Right atrium auricular region (tissue), 2 donors: ENCODE measurements around the gene PDZD2. TPM values are rescaled to one million over a fixed set of nuclear protein-coding genes. Genes with fewer than 3 reads are reported as not detected.

Experiments
- DNase-seq: peaks from one replicate; pipeline ENCODE4 v3.0.0-alpha.2; 2019; ENCODE audit warnings: low spot score
- H3K27ac ChIP-seq, 2 donors: fragments of 200-600 bp; sonication (generic); 1 replicate in 1 of 2; 2 replicates in 1 of 2; pipeline ENCODE4 v1.5.1; 2016 to 2019
- H3K27me3 ChIP-seq, 2 donors: fragments of 200-600 bp; sonication (generic); one replicate each; pipeline versions ENCODE4 v1.5.1 to v1.6.0; 2017 to 2019
- H3K36me3 ChIP-seq: fragments of 200-600 bp; sonication (generic); one replicate; pipeline ENCODE4 v1.5.1; 2016
- H3K4me1 ChIP-seq, 2 donors: fragments of 200-600 bp; sonication (generic); one replicate each; pipeline versions ENCODE4 v1.5.1 to v1.6.0; 2017 to 2019
- H3K4me3 ChIP-seq, 2 donors: fragments of 200-600 bp; sonication (generic); 1 replicate in 1 of 2; 2 replicates in 1 of 2; pipeline ENCODE4 v1.5.1; 2017 to 2019; ENCODE audit warnings: mild to moderate bottlenecking in 1 of 2, moderate library complexity in 1 of 2
- H3K9me3 ChIP-seq, 2 donors: fragments of 200-600 bp; sonication (generic); one replicate each; pipeline ENCODE4 v1.5.1; 2019
- CTCF ChIP-seq, 2 donors: fragments of 200-600 bp; sonication (generic); IDR thresholded peaks; one replicate each; pipeline ENCODE4 v1.5.1; 2019; ENCODE audit warnings: antibody characterized with exemption in 2 of 2
- total RNA-seq, 2 donors: library from RNA; depleted of rRNA; stranded (reverse); fragments of >200 nt; gene quantifications; one replicate each; pipeline ENCODE4 v1.1.0, GENCODE V29; 2016

Gene PDZD2
- total RNA-seq, 2 donors from 2014 or later, result 79.5 to 86.4 TPM

GRCh38 chr5:31751610-31752009 is 112.7 kb downstream of the PDZD2 start:
- Histone ChIP-seq H3K36me3 (no peaks in the 10 kb centered on the region), H3K4me3 (no peak overlapping the region), H3K27me3 (no peaks in the 10 kb centered on the region), H3K4me1 (peaks cover 0 to 9% of the 10 kb centered on the region in 2 donors), H3K9me3 (no peaks in the 10 kb centered on the region), H3K27ac (no peak overlapping the region)
- DNase-seq, result no peak
- no peak for TF ChIP-seq CTCF (IDR thresholded peaks at IDR 0.05)

GRCh38 chr5:31753700-31754357 is 114.9 kb downstream of the PDZD2 start:
- no peak overlapping the region for H3K4me3 ChIP-seq

GRCh38 chr5:31754358-31754704 is 115.4 kb downstream of the PDZD2 start:
- H3K27me3 ChIP-seq, result no peaks in the 10 kb centered on the region
- no peak overlapping the region for H3K4me3 ChIP-seq
- peaks cover 0 to 6% of the 10 kb centered on the region in 2 donors for H3K4me1 ChIP-seq
- no peak for TF ChIP-seq CTCF (IDR thresholded peaks at IDR 0.05)
- no peak for DNase-seq
- no peak overlapping the region for H3K27ac ChIP-seq
- no peaks in the 10 kb centered on the region for H3K9me3 ChIP-seq
- no peaks in the 10 kb centered on the region for H3K36me3 ChIP-seq

More at GRCh38 chr5:31753700-31754357, 114.9 kb downstream of the PDZD2 start:
- H3K27ac ChIP-seq, result no peak overlapping the region
- TF ChIP-seq CTCF (IDR thresholded peaks at IDR 0.05), result no peak
- H3K4me1 ChIP-seq, result peaks cover 0 to 3% of the 10 kb centered on the region in 2 donors
- H3K9me3 ChIP-seq, result no peaks in the 10 kb centered on the region
- no peaks in the 10 kb centered on the region for H3K27me3 ChIP-seq
- no peaks in the 10 kb centered on the region for H3K36me3 ChIP-seq
- no peak for DNase-seq

GRCh38 chr5:31754741-31755675 is 116.1 kb downstream of the PDZD2 start:
- no peak overlapping the region for H3K27ac ChIP-seq
- no peaks in the 10 kb centered on the region for H3K27me3 ChIP-seq
- no peak for TF ChIP-seq CTCF (IDR thresholded peaks at IDR 0.05)
- no peaks in the 10 kb centered on the region for H3K9me3 ChIP-seq
- no peak for DNase-seq
- H3K36me3 ChIP-seq, result no peaks in the 10 kb centered on the region
- H3K4me3 ChIP-seq, result no peak overlapping the region
- H3K4me1 ChIP-seq, result peaks cover 0 to 6% of the 10 kb centered on the region in 2 donors

- DNase-seq, result no peak
Observed at GRCh38 chr5:31755676-31756230, 116.8 kb downstream of the PDZD2 start.

More at GRCh38 chr5:31755676-31756230, 116.8 kb downstream of the PDZD2 start:
- peaks cover 0 to 6% of the 10 kb centered on the region in 2 donors for H3K4me1 ChIP-seq
- no peak overlapping the region for H3K4me3 ChIP-seq
- no peaks in the 10 kb centered on the region for H3K27me3 ChIP-seq
- H3K9me3 ChIP-seq, result no peaks in the 10 kb centered on the region
- no peak for TF ChIP-seq CTCF (IDR thresholded peaks at IDR 0.05)
- H3K27ac ChIP-seq, result no peak overlapping the region
- H3K36me3 ChIP-seq, result no peaks in the 10 kb centered on the region
